ENCODE data around the gene HBP1.
"Not testable (repeated sequence)": the region's sequence is repeated elsewhere in the genome, so short reads cannot be mapped to it uniquely, and the experiment has no call there.

HBP1 gene

GRCh38 chr7:107181172-107181571 lies 12.4 kb downstream of the HBP1 start:
- DNase-seq (ENCODE audit: low read depth in 3 of 3) = no peak

- DNase-seq (ENCODE audit: low read depth in 3 of 3) = no peak
Measured at GRCh38 chr7:107185716-107186115, 16.9 kb downstream of the HBP1 start.

- no peak for DNase-seq (ENCODE audit: low read depth in 3 of 3)
Measured at GRCh38 chr7:107186240-107186639, 17.4 kb downstream of the HBP1 start.

- no peak for DNase-seq (ENCODE audit: low read depth in 3 of 3)
Measured at GRCh38 chr7:107187774-107188173, 19.0 kb downstream of the HBP1 start.

GRCh38 chr7:107190090-107190489 lies 21.3 kb downstream of the HBP1 start:
- DNase-seq (ENCODE audit: low read depth in 3 of 3) = no peak

- DNase-seq (ENCODE audit: low read depth in 3 of 3) = no peak
Measured at GRCh38 chr7:107194052-107194451, 25.2 kb downstream of the HBP1 start.

- DNase-seq (ENCODE audit: low read depth in 3 of 3) = no peak
Measured at GRCh38 chr7:107196834-107197610, 28.2 kb downstream of the HBP1 start.

GRCh38 chr7:107201795-107202450 lies 33.1 kb downstream of the HBP1 start:
- DNase-seq (ENCODE audit: low read depth in 3 of 3) = no peak

GRCh38 chr7:107203607-107204006 lies 34.8 kb downstream of the HBP1 start:
- no peak for DNase-seq (ENCODE audit: low read depth in 3 of 3)

GRCh38 chr7:107206136-107206535 lies 37.3 kb downstream of the HBP1 start:
- DNase-seq (ENCODE audit: low read depth in 3 of 3) = no peak

GRCh38 chr7:107206706-107207105 lies 37.9 kb downstream of the HBP1 start:
- DNase-seq (ENCODE audit: low read depth in 3 of 3) = no peak

- no peak for DNase-seq (ENCODE audit: low read depth in 3 of 3)
Measured at GRCh38 chr7:107207459-107207858, 38.7 kb downstream of the HBP1 start.

- DNase-seq (ENCODE audit: low read depth in 3 of 3) = no peak
Measured at GRCh38 chr7:107208024-107208521, 39.3 kb downstream of the HBP1 start.

GRCh38 chr7:107208563-107208962 lies 39.8 kb downstream of the HBP1 start:
- no peak for DNase-seq (ENCODE audit: low read depth in 3 of 3)

GRCh38 chr7:107209565-107209964 lies 40.8 kb downstream of the HBP1 start:
- no peak for DNase-seq (ENCODE audit: low read depth in 3 of 3)

GRCh38 chr7:107210400-107210799 lies 41.6 kb downstream of the HBP1 start:
- DNase-seq (ENCODE audit: low read depth in 3 of 3) = no peak

- DNase-seq (ENCODE audit: low read depth in 3 of 3) = no peak
Measured at GRCh38 chr7:107212725-107213124, 43.9 kb downstream of the HBP1 start.

- DNase-seq (ENCODE audit: low read depth in 3 of 3) = no peak
Measured at GRCh38 chr7:107213193-107213788, 44.5 kb downstream of the HBP1 start.

- DNase-seq (ENCODE audit: low read depth in 3 of 3) = no peak
Measured at GRCh38 chr7:107213945-107214344, 45.1 kb downstream of the HBP1 start.

- no peak for DNase-seq (ENCODE audit: low read depth in 3 of 3)
Measured at GRCh38 chr7:107219563-107220244, 50.9 kb downstream of the HBP1 start.

- DNase-seq (ENCODE audit: low read depth in 3 of 3) = no peak
Measured at GRCh38 chr7:107220356-107220755, 51.6 kb downstream of the HBP1 start.

- not testable (repeated sequence) for DNase-seq (ENCODE audit: low read depth in 3 of 3)
Measured at GRCh38 chr7:107220806-107221205, 52.0 kb downstream of the HBP1 start.
